GM18519 (cell line): ENCODE data around the gene NCOA1.
"Not testable (repeated sequence)": the region's sequence is repeated elsewhere in the genome, so short reads cannot be mapped to it uniquely, and the experiment has no call there.

Experiments used
- ATAC-seq: cut with Tn5 transposase; IDR thresholded peaks from one replicate; pipeline ENCODE4 v1.9.1; 2021; ENCODE audit warnings: mild to moderate bottlenecking, moderate library complexity; ENCODE audit not compliant: unreplicated experiment, low FRiP score

NCOA1 gene

DNA sequence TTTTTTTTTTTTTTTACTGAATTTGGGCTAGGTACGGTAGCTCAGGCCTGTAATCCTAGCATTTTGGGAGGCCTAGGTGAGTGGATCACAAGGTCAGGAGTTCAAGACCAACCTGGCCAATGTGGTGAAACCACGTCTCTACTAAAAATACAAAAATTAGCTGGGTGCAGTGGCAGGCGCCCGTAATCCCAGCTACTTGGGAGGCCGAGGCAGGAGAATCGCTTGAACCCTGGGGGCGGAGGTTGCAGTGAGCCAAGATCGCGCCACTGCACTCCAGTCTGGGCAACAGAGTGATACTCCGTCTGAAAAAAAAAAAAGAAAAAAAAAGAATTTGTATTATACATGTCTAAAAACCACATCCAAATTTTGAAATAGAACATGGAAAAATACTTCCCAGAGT is 78.5 kb downstream of the NCOA1 start:
- not testable (repeated sequence) for ATAC-seq

DNA sequence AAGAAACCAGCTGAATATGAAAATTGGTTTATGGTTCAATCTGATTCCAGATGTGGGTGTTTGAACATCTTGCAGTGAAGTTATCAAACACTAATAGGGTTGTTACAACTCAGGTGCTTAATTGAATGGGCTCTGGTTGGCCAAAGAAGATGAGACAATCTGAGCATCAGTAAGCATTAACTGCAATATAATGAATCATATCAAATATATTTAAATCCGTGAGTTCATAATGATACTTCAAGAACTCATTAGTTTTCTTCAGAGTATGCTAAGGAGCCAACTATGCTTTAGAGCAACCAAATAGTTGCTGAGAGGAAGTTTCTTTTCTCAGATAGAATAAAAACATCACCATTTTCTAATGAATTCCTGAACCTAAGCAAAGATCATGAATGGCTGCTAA is 79.2 kb downstream of the NCOA1 start:
- ATAC-seq: no peak

DNA sequence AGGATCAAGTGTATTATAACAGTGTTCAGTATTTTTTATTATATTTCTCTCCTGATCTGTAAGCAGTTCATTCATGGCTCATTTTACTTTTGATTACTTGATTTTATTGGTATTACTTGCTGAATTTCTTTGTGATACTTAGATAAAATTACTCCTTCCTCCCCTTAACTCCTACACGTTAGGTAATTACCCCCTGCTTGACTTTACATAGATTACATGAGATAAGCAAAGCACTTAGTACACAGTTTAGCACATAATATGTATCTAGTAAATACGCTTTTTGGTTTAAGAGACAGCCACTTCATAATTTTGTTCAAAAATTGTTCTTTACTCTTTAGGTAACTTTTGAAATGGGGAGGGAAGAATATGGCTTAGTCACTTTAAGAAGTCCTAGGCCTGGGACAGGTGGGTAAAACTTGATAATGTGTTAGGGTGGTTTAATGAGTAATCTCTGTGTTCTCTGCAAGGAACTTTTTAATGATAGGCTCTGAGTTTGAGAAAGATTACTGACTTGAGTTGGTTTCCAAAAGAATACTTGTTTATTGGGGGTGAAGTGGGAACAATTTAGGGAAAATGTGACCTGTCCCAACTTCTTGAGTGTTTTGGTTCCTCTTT is 80.9 kb downstream of the NCOA1 start:
- ATAC-seq: no peak

DNA sequence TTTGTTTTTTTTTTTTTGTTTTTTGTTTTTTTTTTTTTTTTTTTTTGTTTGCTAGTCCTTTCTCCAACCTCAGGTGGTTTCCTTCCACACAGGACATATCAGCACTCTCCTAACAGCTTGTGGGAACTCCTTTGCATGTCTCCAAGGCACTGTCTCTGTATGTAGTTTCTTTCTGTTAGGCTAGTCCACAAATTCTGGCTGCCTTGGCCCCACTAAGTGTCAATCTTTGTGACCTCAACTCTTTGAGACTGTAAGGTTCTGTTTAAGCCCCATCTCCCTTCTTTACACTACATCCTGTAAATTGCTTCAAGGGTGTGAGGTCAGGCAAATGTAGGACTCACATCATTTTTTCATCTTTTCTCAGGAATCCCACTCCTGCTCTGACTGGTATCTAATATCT is 85.1 kb downstream of the NCOA1 start:
- ATAC-seq: no peak

DNA sequence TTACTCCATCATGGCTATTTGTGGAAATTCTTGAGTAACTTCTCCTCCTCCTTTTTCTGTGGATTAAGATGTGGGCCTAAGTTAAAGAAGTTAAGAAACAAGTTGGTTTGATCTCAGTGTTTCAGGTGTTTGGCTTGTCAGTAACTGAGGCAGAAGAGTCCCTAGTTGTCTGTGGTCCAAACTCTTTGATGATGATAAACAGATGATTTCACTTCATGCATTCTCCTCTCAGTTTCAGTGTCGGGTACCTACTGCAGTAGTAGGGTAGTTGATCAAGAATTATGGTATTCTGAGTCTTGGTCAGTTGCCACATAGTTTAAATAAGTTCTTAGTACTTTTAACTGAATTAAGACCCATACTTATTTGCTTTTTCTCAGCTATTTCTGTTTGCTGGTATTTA is 85.6 kb downstream of the NCOA1 start:
- ATAC-seq: no peak

DNA sequence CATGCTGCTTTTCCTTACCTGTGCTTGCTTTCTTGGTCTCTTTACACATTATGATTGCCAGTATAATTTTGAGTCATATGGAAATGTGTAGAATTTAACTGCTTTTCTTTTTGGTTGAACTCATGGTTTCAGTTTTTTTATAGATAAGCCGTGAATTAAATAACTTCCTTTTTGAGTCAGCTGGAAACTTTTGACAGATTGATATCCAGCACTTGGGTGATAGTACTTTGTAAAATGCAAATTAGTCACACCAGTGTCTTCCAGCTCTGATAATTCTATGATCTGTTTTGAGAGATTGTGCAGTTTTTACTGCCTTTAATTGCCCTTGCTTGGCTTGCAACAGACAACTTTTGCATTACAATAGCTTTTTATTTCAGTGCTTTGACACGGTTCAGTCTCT is 86.4 kb downstream of the NCOA1 start:
- peak; percentile 70 for ATAC-seq

DNA sequence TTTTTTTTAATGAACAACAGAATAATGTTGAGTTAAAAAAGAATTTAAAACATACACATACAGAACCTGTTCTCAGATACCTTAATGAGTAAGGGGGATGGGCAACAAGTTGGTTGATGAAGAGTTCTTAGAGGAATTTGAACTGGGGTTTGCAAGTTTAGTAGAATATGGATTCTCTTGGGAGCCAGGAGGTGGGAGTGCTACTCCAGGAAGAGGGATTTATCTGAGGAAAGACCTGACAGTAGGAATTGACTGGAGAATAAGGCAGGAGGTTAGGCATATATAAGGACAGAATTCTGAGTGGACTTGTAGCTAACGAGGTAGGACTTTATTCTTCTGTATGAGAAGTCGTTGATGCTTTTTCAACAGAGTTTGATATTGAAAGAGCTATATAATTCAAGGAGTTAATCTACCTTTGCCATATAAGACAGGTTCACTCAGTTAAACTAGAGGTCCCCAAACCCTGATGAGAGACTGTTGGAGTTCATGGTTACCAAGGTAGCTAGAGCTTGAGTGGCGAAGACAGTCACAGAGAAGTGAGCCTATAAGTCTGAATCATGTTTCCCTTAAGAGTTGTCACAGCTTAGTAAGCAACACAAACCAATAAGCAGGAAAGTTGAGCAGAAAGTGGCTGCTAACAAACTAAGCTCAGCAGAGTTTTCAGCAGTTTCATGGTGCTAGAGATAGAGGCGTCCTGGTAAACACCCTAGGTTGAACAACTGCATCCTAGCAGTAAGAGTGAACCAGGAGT is 88.2 kb downstream of the NCOA1 start:
- no peak for ATAC-seq

DNA sequence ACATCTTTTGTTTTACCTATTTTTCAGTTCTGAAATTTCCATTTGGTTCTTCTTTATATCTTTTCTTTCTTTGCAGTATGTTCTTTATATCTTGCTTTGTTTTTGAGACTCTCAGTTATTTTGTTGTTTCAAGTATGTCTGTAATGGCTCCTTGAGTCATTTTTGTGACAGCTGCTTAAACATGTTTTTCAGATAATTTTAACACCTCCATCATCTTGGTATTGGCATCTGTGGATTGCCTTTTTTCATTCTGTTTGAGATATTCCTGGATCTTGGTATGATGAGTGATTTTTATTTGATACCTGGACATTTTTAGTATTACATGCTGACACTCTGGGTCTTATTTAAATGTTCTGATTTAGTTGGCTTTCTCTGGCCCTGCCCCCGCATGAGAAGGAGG is 89.5 kb downstream of the NCOA1 start:
- ATAC-seq: no peak

DNA sequence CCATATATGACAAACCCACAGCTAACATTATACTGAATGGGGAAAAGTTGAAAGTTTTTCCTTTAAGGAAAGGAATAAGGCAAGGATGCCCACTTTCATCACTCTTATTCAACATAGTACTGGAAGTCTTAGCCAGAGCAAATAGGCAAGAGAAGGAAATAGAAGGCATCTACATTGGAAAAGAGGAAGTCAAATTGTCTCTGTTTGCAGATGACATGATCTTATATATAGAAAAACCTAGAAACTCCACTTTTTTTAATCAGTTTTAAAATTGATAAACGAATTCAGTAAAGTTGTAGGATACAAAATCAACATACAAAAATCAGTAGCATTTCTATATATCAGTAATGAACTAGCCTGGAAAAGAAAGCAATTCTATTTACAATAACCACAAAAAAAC is 90.9 kb downstream of the NCOA1 start:
- not testable (repeated sequence) for ATAC-seq

DNA sequence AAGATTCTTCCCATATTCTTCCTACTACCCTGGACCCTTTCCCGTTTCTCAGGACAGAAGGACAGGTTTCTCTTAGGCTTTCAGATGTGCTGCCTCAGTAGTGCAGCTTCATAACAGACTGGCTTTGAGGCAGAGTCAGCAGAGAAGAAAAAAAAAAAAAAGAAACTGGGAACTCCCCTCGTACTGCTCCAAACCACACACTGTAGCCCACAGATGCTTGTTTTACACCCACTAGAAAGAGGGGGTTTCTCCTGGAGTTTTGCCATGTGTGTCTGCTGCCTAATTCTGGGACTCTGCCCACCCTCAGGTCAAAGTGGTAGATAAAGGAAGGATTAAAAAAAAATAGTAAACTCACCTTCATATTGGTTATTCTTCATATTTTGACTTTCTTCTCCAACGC is 95.9 kb downstream of the NCOA1 start:
- no peak for ATAC-seq

DNA sequence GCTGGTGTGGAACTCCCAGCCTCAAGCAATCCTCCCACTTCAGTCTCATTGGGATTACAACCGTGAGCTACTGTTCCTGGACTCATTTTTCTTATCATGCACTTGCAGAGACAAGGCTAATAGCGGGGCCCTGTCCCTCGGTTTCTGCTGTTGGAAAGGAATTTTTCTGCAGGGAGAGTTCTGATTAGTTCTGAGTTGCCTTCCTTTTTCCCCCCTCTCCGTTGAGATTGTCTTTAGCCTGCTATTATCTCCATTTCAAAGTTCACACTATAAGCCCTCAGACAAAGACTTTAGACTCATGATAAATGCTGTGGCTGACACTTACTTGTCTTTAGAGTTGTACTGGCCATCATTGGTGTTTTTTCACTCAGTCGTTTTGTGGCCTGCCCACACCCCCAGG is 97.2 kb downstream of the NCOA1 start:
- no peak for ATAC-seq

DNA sequence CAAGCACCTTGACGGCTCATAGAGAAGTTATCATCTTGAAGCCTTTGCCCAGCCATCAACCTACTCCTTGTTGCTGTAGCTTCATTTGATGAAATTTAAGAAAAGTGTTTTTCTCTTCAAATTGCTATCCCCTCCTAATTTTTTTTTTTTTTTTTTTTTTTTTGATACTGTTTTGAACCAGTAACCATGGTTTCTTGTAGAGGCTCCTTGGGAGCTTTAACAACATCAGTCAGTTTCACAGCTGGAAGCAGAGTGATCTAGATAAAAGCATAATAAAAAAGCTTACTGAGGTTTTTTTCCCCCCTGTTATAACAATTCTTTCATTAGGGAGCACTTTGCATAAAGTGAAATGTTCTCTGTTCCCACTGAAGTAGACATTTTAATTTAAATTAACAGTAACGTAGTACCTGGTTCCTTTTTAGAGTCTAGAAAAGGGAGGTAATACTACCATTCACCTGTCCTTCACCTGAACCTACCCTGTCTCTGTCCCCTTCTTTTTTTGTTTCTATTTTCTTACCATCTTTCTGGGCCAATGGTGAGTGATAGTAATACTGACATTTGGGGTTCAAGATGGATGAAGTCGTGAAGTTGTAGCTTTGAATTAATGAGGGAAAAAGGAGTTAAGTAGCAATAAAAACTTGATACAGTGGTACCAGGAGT is 101.5 kb downstream of the NCOA1 start:
- ATAC-seq: no peak

DNA sequence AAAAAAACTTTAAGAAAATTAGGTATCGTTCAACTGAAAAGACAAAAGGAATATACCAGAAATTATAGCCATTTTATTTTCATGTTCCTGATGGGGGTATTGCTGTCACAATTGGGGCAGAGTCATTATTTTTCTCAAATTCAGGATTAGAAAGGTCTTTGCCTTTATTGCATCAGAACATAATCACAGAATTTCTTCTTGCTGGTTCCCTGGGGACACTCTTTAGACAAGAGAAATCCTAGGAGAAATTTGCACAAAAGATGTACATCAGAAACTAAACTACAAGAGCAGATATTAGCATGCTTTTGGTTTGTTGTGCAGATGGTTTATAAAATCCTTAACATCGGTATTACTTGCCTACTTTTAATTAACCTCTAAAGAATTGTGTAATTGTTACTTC is 103.2 kb downstream of the NCOA1 start:
- ATAC-seq: no peak

DNA sequence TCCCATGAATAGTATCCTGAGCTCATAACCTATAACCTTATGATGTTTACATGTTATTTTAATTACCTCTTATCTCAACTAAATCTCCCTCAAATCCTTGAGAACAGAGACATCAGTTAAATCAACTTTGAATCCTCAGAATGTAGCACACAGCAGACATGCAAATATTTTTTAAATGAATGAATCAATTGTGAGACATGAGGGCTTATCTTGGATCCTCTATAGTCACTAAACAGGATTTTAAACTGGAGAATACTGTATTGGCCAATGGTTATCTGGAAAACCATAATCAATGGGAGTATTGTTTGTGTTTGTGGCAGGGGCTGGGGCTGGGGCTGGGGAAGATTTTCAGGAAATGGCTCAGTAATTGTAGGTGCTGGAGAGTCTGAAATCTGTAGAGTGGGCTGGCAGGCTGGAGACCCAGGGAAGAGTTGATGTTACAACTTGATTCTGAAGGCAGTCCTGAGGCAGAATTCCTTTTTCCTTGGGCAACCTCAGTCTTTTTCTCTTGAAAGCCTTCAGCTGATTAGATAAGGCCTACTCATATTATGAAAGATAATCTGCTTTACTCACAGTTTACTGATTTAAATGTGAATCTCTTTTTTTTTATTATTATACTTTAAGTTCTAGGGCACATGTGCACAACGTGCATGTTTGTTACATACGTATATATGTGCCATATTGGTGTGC is 106.3 kb downstream of the NCOA1 start:
- ATAC-seq: no peak

DNA sequence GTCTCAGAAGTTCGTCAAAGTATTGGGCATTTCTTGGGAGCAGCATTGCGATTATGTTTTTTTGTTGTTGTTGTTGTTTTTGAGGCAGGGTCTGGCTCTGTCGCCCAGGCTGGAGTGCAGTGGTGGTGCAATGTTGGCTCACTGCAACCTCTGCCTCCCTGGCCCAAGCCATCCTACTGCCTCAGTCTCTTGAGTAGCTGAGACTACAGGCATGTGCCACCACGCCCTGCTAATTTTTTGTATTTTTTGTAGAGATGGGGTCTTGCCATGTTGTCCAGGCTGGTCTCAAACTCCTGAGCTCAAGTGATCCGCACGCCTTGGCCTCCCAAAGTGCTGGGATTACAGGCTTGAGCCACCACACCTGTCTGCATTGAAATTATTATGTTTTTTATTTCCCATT is 109.1 kb downstream of the NCOA1 start:
- not testable (repeated sequence) for ATAC-seq

DNA sequence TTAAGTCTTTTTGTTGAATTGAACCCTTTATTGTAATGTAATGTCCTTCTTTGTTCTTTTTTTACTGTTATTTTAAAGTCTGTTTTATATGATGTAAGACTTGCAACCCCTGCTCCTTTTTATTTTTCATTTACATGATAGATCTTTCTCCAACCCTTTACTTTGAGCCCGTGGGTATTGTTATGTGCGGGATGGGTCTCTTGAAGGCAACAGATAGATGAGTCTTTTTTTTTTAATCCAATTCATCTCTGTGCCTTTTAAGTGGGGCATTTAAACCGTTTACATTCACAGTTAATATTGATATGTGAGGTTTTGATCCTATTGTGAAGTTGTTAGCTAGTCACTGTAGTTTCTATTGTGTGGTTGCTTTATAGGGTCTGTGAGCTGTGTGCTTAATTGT is 120.6 kb downstream of the NCOA1 start:
- ATAC-seq: no peak

DNA sequence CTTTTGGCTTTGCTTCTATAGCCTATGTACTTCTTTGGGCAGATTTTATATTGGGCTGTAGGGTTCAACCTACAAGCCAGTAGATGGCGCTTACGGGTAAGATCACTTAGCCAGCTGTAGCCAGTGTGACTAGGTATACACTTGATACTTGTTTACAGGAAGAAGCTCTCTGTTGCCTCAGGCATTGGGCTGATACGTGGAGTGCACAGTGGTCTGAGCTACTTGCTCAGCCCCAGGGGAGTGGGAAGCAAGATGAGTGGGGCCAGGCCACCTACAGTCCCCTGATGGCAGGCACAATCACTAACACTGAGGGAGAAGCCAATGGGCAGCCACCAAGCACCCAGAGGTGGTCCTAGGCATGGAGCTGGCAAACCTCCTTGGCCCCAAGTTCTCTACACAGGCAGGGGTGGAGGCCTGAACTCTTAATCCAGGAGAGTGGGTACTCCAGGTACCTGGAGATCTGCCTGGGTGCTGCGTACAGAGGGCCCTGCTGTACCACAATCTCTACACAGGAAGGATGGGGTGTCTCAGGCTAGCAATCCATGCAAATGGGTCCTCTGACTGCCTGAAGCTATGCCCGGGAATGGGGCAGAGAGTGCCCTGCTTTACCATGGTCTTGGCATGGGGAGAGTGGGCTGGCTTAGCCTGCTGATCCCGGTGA is 122.2 kb downstream of the NCOA1 start:
- ATAC-seq: no peak

DNA sequence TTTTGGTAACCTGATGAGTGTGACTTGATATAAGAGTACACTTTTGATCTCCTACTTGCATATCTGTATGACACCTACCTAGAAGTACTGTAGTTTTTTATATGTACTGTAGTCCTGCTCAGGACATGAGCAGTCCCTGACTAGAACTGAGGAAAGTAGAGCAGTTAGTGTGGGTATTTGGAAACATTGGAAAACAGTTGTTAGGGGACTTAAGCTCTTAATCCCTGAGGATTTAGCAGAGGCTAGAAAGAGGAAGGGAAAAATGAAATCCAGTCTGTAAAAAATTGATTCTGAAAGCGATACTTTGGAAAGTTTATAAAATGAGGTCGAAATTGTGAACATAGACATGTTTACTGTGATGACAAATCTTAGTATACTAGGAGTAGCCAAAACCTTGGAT is 125.6 kb downstream of the NCOA1 start:
- no peak for ATAC-seq

DNA sequence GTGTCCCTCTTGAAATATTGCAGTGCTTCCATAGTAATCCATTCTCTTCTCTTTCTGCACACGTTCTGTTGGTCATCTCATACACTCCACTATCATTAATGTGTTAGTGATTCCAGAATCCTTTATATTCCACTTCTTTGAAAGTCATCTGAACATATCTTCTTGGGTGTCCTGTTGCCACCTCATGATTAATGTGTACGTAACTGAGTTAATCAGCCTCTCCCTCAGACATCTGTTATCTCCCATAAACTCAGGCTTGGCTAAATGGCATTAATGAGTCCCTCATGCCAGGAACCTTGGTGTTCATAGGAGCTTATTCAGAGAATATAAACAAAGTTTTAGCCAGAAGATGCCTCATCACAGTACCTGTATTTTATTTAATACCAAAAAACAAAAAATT is 126.4 kb downstream of the NCOA1 start:
- no peak for ATAC-seq

DNA sequence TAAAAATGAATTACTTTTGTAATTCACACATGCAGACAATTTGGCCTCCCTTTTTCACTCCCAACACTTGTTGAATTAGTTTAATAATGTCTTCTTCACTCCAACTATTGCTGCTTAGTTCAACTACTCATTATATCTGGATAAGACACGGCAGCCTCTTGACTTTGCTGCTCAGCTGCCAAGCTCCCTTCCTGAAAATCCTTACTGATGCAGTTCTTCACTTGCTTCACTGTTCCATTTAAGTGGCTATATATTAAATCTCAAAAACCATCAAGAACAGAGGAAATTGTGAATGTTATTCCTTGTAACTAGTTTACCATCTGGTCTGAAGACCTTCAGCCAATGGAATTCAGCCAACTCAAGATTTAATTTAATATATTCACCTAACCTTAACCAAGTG is 127.1 kb downstream of the NCOA1 start:
- no peak for ATAC-seq

DNA sequence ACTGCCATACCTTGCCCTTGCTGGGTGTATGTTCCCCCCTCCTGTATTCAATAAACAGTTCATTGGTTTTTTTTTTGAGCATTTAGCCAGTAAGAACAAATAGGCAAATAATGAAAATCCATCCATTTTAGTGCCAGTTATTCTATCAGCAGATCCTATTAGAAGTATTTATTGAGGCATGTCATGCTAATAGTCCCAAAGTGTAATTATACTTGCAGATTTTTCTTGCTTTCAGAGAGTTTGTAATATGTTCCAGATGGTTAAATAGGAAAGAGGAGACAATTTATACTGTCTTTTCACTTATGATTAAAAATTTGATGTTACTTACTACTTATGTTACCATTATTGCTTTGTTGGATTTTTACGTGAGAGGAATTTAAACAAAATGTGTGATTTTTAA is 127.6 kb downstream of the NCOA1 start:
- no peak for ATAC-seq
